ACC112 (cell line): ENCODE results near the gene KRTAP12-1.
"Not testable (repeated sequence)": the region's sequence is repeated elsewhere in the genome, so short reads cannot be mapped to it uniquely, and the experiment has no call there.

Source experiments
- H2AFZ ChIP-seq: fragments of 200-600 bp; sonication (generic); one replicate; pipeline ENCODE4 v1.6.0; 2017; ENCODE audit warnings: antibody characterized with exemption, low read length; ENCODE audit not compliant: unreplicated experiment
- H3K27ac ChIP-seq: fragments of 200-600 bp; sonication (generic); 2 replicates; pipeline ENCODE4 v1.5.1; 2014; ENCODE audit warnings: low read depth, mild to moderate bottlenecking, antibody characterized with exemption, low read length, moderate library complexity
- H3K27me3 ChIP-seq: fragments of 200-600 bp; sonication (generic); 2 replicates; pipeline ENCODE4 v1.6.1; 2014; ENCODE audit warnings: mild to moderate bottlenecking, antibody characterized with exemption, low read length, moderate library complexity, mixed read lengths; ENCODE audit not compliant: insufficient read depth
- H3K36me3 ChIP-seq: fragments of 200-600 bp; sonication (generic); 2 replicates; pipeline ENCODE4 v1.6.1; 2016; ENCODE audit warnings: mild to moderate bottlenecking, antibody characterized with exemption, low read length, moderate library complexity, mixed read lengths; ENCODE audit not compliant: insufficient read depth
- H3K4me1 ChIP-seq: fragments of 200-600 bp; sonication (generic); one replicate; pipeline ENCODE4 v1.6.1; 2016; ENCODE audit warnings: low read length, mixed read lengths; ENCODE audit not compliant: insufficient read depth, unreplicated experiment, control insufficient read depth
- H3K4me3 ChIP-seq: fragments of 200-600 bp; sonication (generic); 2 replicates; pipeline ENCODE4 v1.5.1; 2014; ENCODE audit warnings: mild to moderate bottlenecking, low read depth, low read length
- H3K79me2 ChIP-seq: fragments of 200-600 bp; sonication (generic); one replicate; pipeline ENCODE4 v1.6.0; 2016; ENCODE audit warnings: low read length; ENCODE audit not compliant: control insufficient read depth, unreplicated experiment, insufficient read depth

The KRTAP12-1 gene

GRCh38 chr21:44638506-44639330, 43.2 kb downstream of the KRTAP12-1 start:
- not testable (repeated sequence) for H3K36me3 ChIP-seq, H3K4me1 ChIP-seq, H3K4me3 ChIP-seq, H2AFZ ChIP-seq, H3K27ac ChIP-seq, H3K27me3 ChIP-seq, H3K79me2 ChIP-seq

GRCh38 chr21:44637851-44638348, 44.1 kb downstream of the KRTAP12-1 start:
- H3K4me1 ChIP-seq, H3K79me2 ChIP-seq, H2AFZ ChIP-seq, H3K36me3 ChIP-seq, H3K27me3 ChIP-seq, H3K27ac ChIP-seq, H3K4me3 ChIP-seq: not testable (repeated sequence)

GRCh38 chr21:44637018-44637850, 44.7 kb downstream of the KRTAP12-1 start, which contains the start of gene KRTAP10-10:
Gene KRTAP10-10 (plus strand): TSS chr21:44637356. CDS start chr21:44637418, 62 bp downstream.
- no peak within 1 kb of the TSS for H2AFZ ChIP-seq
- H3K4me3 ChIP-seq, result no peak within 1 kb of the TSS

GRCh38 chr21:44636209-44637017, 45.5 kb downstream of the KRTAP12-1 start:
- no peaks in the 10 kb centered on the region for H3K4me1 ChIP-seq
- H3K27me3 ChIP-seq, result no peaks in the 10 kb centered on the region
- no peak overlapping the region for H2AFZ ChIP-seq
- H3K36me3 ChIP-seq, result no peaks in the 10 kb centered on the region
- H3K79me2 ChIP-seq, result no peaks in the 10 kb centered on the region
- no peak overlapping the region for H3K4me3 ChIP-seq
- no peak overlapping the region for H3K27ac ChIP-seq

More at GRCh38 chr21:44637018-44637850, 44.7 kb downstream of the KRTAP12-1 start, which contains the start of gene KRTAP10-10:
- Histone ChIP-seq H3K27ac (no peak within 1 kb of the TSS), H3K79me2 (no peaks in the 10 kb centered on the region), H3K4me1 (no peaks in the 10 kb centered on the region), H3K27me3 (no peaks in the 10 kb centered on the region), H3K36me3 (no peaks in the 10 kb centered on the region)

GRCh38 chr21:44632067-44632466, 49.9 kb downstream of the KRTAP12-1 start:
- no peak overlapping the region for H2AFZ ChIP-seq
- no peaks in the 10 kb centered on the region for H3K36me3 ChIP-seq
- H3K4me1 ChIP-seq, result no peaks in the 10 kb centered on the region
- H3K79me2 ChIP-seq, result no peaks in the 10 kb centered on the region
- H3K27ac ChIP-seq, result no peak overlapping the region
- no peaks in the 10 kb centered on the region for H3K27me3 ChIP-seq
- H3K4me3 ChIP-seq, result no peak overlapping the region
